DOHH2 (cell line): ENCODE data around the gene GLIS2.

ENCODE experiments used
- H3F3A ChIP-seq: fragments of 200-600 bp; sonication (generic), shearing (Covaris generic); 2 replicates; pipeline ENCODE4 v1.6.0; 2016; ENCODE audit warnings: antibody characterized with exemption, mild to moderate bottlenecking; ENCODE audit not compliant: control insufficient read depth, insufficient read depth
- H3K27ac ChIP-seq: fragments of 200-600 bp; sonication (generic); 2 replicates; pipeline ENCODE4 v1.5.1; 2014; ENCODE audit warnings: low read depth, mild to moderate bottlenecking, low read length, moderate library complexity
- H3K27me3 ChIP-seq: fragments of 200-600 bp; sonication (generic); 2 replicates; pipeline ENCODE4 v1.6.1; 2014; ENCODE audit warnings: mild to moderate bottlenecking, low read length, mixed read lengths; ENCODE audit not compliant: control insufficient read depth
- H3K36me3 ChIP-seq: fragments of 200-600 bp; sonication (generic); 2 replicates; pipeline ENCODE4 v1.6.1; 2014; ENCODE audit warnings: mild to moderate bottlenecking, low read length, moderate library complexity, mixed read lengths; ENCODE audit not compliant: control insufficient read depth
- H3K4me1 ChIP-seq: fragments of 200-600 bp; sonication (generic); 2 replicates; pipeline ENCODE4 v1.6.1; 2014; ENCODE audit warnings: mild to moderate bottlenecking, low read length, mixed read lengths; ENCODE audit not compliant: control insufficient read depth
- H3K4me2 ChIP-seq: fragments of 200-600 bp; sonication (generic); 2 replicates; pipeline ENCODE4 v1.6.0; 2014; ENCODE audit warnings: mild to moderate bottlenecking, low read length, moderate library complexity
- H3K4me3 ChIP-seq: fragments of 200-600 bp; sonication (generic); 2 replicates; pipeline ENCODE4 v1.5.1; 2014; ENCODE audit warnings: mild to moderate bottlenecking, low read length, mixed read lengths
- H3K79me2 ChIP-seq: fragments of 200-600 bp; sonication (generic); 2 replicates; pipeline ENCODE4 v1.6.1; 2014; ENCODE audit warnings: mild to moderate bottlenecking, low read length, mixed read lengths; ENCODE audit not compliant: control insufficient read depth
- H3K9me2 ChIP-seq: fragments of 200-600 bp; sonication (generic); replicated peaks from 2 replicates; pipeline ENCODE4 v1.6.1; 2014; ENCODE audit warnings: mild to moderate bottlenecking, low read length, mixed read lengths; ENCODE audit not compliant: control insufficient read depth
- H3K9me3 ChIP-seq: fragments of 200-600 bp; sonication (generic); 2 replicates; pipeline ENCODE4 v1.6.1; 2014; ENCODE audit warnings: antibody characterized with exemption, low read length, mixed read lengths; ENCODE audit not compliant: control insufficient read depth, insufficient read depth
- H4K20me1 ChIP-seq: fragments of 200-600 bp; sonication (generic); 2 replicates; pipeline ENCODE4 v1.6.0; 2014; ENCODE audit warnings: low read depth, mild to moderate bottlenecking, antibody characterized with exemption, low read length, moderate library complexity; ENCODE audit not compliant: control insufficient read depth, insufficient read depth
- EZH2phosphoT487 ChIP-seq: fragments of 200-600 bp; sonication (generic); IDR thresholded peaks from 2 replicates; pipeline ENCODE4 v1.6.1; 2017; ENCODE audit warnings: borderline replicate concordance, mild to moderate bottlenecking, antibody characterized with exemption, low read length, moderate library complexity, mixed read lengths
- TF ChIP-seq, protein P1 (sequence below): fragments of 200-600 bp; sonication (generic); IDR thresholded peaks from one replicate; pipeline ENCODE4 v1.5.1; 2014; ENCODE audit warnings: antibody characterized with exemption, mild to moderate bottlenecking, low read depth, low read length; ENCODE audit not compliant: poor library complexity, severe bottlenecking

Gene GLIS2

DNA sequence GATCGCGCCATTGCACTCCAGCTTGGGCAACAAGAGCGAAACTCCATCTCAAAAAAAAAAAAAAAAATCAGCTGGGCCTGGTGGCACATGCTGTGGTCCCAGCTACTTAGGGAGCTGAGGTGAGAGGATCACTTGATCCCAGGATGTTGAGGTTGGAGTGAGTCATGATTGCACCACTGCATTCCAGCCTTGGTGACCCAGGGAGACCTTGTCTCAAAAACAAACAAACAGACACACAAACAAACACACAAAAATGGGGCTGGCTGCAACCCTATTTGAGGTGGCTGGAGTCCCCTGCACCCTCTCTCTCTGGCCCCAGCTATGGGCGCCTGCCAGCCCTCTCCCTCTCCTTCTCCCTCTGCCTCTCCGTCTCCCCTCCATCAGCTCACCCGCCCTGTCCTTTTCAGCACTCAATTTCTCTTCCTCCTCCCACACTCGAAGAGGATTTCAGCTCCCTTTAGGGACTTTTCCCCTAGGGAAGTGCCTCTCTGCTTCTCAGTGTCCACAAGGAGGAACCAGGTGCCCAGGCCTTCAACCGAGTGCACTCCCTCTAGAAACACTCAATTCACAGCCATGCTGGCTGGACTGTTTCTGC, 25.5 kb upstream of the GLIS2 start:
- Histone ChIP-seq H4K20me1 (no peaks in the 10 kb centered on the region), H3K4me1 (peaks cover 8% of the 10 kb centered on the region), H3K27me3 (no peaks in the 10 kb centered on the region), H3K9me2 (no peaks in the 10 kb centered on the region), H3K4me2 (no peak overlapping the region), H3K9me3 (no peaks in the 10 kb centered on the region), H3K27ac (no peak overlapping the region), H3K36me3 (no peaks in the 10 kb centered on the region), H3K4me3 (no peak overlapping the region), H3F3A (no peaks in the 10 kb centered on the region), H3K79me2 (no peaks in the 10 kb centered on the region)
- TF ChIP-seq, protein P1, sequence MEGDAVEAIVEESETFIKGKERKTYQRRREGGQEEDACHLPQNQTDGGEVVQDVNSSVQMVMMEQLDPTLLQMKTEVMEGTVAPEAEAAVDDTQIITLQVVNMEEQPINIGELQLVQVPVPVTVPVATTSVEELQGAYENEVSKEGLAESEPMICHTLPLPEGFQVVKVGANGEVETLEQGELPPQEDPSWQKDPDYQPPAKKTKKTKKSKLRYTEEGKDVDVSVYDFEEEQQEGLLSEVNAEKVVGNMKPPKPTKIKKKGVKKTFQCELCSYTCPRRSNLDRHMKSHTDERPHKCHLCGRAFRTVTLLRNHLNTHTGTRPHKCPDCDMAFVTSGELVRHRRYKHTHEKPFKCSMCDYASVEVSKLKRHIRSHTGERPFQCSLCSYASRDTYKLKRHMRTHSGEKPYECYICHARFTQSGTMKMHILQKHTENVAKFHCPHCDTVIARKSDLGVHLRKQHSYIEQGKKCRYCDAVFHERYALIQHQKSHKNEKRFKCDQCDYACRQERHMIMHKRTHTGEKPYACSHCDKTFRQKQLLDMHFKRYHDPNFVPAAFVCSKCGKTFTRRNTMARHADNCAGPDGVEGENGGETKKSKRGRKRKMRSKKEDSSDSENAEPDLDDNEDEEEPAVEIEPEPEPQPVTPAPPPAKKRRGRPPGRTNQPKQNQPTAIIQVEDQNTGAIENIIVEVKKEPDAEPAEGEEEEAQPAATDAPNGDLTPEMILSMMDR, result no peak
- no peak for TF ChIP-seq EZH2phosphoT487

DNA sequence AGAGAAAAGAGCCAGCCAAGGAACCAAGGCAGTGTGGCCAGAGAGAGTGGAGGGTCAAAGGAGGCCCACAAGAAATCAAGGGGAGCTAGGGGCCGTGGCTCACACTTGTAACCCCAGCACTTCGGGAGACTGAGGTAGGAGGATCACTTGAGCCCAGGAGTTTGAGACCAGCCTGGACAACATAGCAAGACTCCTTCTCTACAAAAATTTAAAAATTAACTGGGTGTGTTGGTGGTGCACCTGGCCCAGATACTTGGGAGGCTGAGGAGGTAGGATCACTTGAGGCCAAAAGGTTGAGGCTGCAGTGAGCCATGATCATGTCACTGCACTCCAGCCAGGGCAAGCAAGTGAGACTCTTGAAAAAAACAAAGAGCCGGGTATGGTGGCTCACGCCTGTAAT, 24.2 kb upstream of the GLIS2 start:
- H3K9me2 ChIP-seq, result no peaks in the 10 kb centered on the region
- H3K36me3 ChIP-seq, result no peaks in the 10 kb centered on the region
- no peak overlapping the region for H3K4me3 ChIP-seq
- no peaks in the 10 kb centered on the region for H3K27me3 ChIP-seq
- H3K4me2 ChIP-seq, result no peak overlapping the region
- no peak overlapping the region for H3K27ac ChIP-seq
- H3K4me1 ChIP-seq, result peaks cover 8% of the 10 kb centered on the region
- no peak for TF ChIP-seq EZH2phosphoT487
- TF ChIP-seq, protein P1, result no peak
- no peaks in the 10 kb centered on the region for H3K9me3 ChIP-seq
- H3K79me2 ChIP-seq, result no peaks in the 10 kb centered on the region
- H3F3A ChIP-seq, result no peaks in the 10 kb centered on the region
- no peaks in the 10 kb centered on the region for H4K20me1 ChIP-seq

DNA sequence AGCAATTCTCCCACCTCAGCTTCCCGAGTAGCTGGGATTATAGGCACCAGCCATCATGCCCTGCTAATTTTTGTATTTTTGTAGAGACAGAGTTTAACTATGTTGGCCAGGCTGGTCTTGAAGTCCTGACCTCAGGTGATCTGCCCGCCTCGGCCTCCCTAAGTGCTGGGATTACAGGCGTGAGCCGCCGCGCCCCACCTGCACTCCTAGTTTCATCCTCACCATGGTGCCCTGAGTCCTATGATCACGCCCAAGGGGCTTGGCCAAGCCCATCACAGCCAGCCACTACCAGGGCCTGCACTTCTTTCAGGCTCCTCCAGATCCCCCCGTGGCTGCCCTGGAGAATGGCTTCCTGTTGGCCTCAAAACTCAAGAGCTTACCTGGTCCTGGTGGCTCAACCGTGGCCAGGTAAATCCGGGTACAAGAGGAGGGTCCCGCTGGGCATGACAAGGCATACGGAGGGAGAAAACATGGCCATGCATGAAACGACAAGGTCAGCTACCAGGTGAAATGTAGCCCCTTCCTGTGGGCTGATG, 22.6 kb upstream of the GLIS2 start:
- Histone ChIP-seq H3K4me2 (no peak overlapping the region), H3K9me2 (no peaks in the 10 kb centered on the region), H3K27me3 (no peaks in the 10 kb centered on the region), H3K4me1 (peaks cover 4% of the 10 kb centered on the region), H4K20me1 (no peaks in the 10 kb centered on the region), H3K9me3 (no peaks in the 10 kb centered on the region), H3K4me3 (no peak overlapping the region), H3F3A (no peaks in the 10 kb centered on the region), H3K79me2 (no peaks in the 10 kb centered on the region), H3K36me3 (no peaks in the 10 kb centered on the region), H3K27ac (no peak overlapping the region)
- TF ChIP-seq, protein P1, result no peak
- TF ChIP-seq EZH2phosphoT487, result no peak
